ENCODE results near the gene ANKRD50. TPM values are rescaled to one million over a fixed set of nuclear protein-coding genes. Genes with fewer than 3 reads are reported as not detected.
A peak's percentile ranks its signal among the peaks of the same experiment; 100 is the strongest.

ANKRD50 gene
- total and polyA plus RNA-seq, 2 of the 13 experiments (the other 11 are each of a cell fraction or from before 2014, with no cell fraction given), result 2.4 to 4.4 TPM

DNA sequence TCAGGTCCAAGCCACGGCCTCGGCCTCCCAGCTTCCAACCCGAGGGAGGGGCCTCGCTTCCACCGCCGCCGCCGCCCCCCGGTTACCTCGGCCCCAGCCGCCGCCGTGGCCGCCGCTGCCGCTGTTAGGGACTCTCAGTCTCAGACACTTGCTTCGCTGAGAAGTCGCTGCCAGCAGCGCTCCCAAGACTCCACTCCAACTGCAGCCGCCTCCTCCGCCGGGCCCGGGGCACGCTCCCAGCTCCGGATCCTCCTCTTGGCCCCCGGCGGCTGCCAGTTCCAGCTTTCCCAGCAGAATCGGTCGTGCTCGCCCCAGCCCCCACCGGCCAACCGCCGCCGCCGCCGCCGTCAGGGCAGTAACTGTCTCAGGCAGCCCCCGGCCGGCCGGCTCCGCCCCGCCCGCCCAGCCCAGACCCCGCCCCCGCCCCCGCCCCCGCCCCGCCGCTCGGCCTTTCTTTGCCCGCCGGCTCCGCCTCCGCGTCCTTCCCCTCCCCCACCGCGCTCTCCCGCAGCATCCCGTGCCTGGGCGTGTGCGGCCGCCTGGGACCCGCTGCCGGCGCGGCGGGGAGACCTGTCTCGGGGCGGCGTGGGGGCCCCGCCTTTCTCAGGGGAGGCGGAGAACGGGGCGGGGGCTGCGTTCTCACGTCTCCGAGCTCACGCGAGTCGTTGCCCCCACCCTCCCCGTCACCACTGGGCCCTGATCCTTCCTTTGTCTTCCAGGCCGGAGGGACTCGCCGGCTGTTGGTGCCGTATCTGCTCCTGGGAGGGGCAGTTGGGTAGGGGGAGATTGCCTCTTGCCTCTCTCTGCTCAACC is at the start of gene ANKRD50 (continued):
- TF ChIP-seq, protein P1, sequence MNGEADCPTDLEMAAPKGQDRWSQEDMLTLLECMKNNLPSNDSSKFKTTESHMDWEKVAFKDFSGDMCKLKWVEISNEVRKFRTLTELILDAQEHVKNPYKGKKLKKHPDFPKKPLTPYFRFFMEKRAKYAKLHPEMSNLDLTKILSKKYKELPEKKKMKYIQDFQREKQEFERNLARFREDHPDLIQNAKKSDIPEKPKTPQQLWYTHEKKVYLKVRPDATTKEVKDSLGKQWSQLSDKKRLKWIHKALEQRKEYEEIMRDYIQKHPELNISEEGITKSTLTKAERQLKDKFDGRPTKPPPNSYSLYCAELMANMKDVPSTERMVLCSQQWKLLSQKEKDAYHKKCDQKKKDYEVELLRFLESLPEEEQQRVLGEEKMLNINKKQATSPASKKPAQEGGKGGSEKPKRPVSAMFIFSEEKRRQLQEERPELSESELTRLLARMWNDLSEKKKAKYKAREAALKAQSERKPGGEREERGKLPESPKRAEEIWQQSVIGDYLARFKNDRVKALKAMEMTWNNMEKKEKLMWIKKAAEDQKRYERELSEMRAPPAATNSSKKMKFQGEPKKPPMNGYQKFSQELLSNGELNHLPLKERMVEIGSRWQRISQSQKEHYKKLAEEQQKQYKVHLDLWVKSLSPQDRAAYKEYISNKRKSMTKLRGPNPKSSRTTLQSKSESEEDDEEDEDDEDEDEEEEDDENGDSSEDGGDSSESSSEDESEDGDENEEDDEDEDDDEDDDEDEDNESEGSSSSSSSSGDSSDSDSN (CRISPR knock-in tag; IDR thresholded peaks at IDR 0.05), result peak; percentile 78
- TF ChIP-seq ZNF891 (CRISPR knock-in tag; IDR thresholded peaks at IDR 0.05) (peak; percentile 20; the same call in 1 of the 2 replicates), RFX5 (IDR thresholded peaks at IDR 0.05; ENCODE audit: low read depth, low read length) (no peak), ZNF652 (CRISPR knock-in tag; IDR thresholded peaks at IDR 0.05; ENCODE audit: borderline replicate concordance, low read depth) (no peak), KDM6A (CRISPR knock-in tag; IDR thresholded peaks at IDR 0.05; ENCODE audit: low read depth) (no peak), ZNF33A (CRISPR knock-in tag; IDR thresholded peaks at IDR 0.05; ENCODE audit: borderline replicate concordance) (no peak), PCBP1 (IDR thresholded peaks at IDR 0.05; ENCODE audit: borderline replicate concordance, low read depth, low read length) (no peak), CCDC6 (CRISPR knock-in tag; IDR thresholded peaks at IDR 0.05) (no peak), ZNF335 (CRISPR knock-in tag; IDR thresholded peaks at IDR 0.05) (no peak; the same call in 1 of the 2 replicates), NFIC (IDR thresholded peaks at IDR 0.05; ENCODE audit: low read length) (no peak), NR2F6 (IDR thresholded peaks at IDR 0.05) (no peak), NR2F6 (CRISPR knock-in tag; IDR thresholded peaks at IDR 0.05) (no peak), ZNF788 (CRISPR knock-in tag; IDR thresholded peaks at IDR 0.05; ENCODE audit: borderline replicate concordance) (peak; percentile 36), ZNF619 (CRISPR knock-in tag; IDR thresholded peaks at IDR 0.05) (no peak), HNF4G (IDR thresholded peaks at IDR 0.05; ENCODE audit: borderline replicate concordance, low read depth, low read length) (no peak), HNF4G (CRISPR knock-in tag; IDR thresholded peaks at IDR 0.05; ENCODE audit: borderline replicate concordance, low read depth) (no peak), RFX3 (CRISPR knock-in tag; IDR thresholded peaks at IDR 0.05) (no peak), ZNF549 (CRISPR knock-in tag; IDR thresholded peaks at IDR 0.05) (no peak), ZNF7 (CRISPR knock-in tag; IDR thresholded peaks at IDR 0.05) (no peak)
- TF ChIP-seq, protein P2, sequence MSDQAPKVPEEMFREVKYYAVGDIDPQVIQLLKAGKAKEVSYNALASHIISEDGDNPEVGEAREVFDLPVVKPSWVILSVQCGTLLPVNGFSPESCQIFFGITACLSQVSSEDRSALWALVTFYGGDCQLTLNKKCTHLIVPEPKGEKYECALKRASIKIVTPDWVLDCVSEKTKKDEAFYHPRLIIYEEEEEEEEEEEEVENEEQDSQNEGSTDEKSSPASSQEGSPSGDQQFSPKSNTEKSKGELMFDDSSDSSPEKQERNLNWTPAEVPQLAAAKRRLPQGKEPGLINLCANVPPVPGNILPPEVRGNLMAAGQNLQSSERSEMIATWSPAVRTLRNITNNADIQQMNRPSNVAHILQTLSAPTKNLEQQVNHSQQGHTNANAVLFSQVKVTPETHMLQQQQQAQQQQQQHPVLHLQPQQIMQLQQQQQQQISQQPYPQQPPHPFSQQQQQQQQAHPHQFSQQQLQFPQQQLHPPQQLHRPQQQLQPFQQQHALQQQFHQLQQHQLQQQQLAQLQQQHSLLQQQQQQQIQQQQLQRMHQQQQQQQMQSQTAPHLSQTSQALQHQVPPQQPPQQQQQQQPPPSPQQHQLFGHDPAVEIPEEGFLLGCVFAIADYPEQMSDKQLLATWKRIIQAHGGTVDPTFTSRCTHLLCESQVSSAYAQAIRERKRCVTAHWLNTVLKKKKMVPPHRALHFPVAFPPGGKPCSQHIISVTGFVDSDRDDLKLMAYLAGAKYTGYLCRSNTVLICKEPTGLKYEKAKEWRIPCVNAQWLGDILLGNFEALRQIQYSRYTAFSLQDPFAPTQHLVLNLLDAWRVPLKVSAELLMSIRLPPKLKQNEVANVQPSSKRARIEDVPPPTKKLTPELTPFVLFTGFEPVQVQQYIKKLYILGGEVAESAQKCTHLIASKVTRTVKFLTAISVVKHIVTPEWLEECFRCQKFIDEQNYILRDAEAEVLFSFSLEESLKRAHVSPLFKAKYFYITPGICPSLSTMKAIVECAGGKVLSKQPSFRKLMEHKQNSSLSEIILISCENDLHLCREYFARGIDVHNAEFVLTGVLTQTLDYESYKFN (CRISPR knock-in tag; conservative IDR thresholded peaks at IDR 0.05), result 0 out of 2 replicates have a peak, but pooled peaks have one; percentile 10
- TF ChIP-seq, protein P3, sequence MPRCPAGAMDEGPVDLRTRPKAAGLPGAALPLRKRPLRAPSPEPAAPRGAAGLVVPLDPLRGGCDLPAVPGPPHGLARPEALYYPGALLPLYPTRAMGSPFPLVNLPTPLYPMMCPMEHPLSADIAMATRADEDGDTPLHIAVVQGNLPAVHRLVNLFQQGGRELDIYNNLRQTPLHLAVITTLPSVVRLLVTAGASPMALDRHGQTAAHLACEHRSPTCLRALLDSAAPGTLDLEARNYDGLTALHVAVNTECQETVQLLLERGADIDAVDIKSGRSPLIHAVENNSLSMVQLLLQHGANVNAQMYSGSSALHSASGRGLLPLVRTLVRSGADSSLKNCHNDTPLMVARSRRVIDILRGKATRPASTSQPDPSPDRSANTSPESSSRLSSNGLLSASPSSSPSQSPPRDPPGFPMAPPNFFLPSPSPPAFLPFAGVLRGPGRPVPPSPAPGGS (CRISPR knock-in tag; IDR thresholded peaks at IDR 0.05), result 0 out of 2 replicates have a peak, but pooled peaks have one; percentile 29
- TF ChIP-seq, protein P4, sequence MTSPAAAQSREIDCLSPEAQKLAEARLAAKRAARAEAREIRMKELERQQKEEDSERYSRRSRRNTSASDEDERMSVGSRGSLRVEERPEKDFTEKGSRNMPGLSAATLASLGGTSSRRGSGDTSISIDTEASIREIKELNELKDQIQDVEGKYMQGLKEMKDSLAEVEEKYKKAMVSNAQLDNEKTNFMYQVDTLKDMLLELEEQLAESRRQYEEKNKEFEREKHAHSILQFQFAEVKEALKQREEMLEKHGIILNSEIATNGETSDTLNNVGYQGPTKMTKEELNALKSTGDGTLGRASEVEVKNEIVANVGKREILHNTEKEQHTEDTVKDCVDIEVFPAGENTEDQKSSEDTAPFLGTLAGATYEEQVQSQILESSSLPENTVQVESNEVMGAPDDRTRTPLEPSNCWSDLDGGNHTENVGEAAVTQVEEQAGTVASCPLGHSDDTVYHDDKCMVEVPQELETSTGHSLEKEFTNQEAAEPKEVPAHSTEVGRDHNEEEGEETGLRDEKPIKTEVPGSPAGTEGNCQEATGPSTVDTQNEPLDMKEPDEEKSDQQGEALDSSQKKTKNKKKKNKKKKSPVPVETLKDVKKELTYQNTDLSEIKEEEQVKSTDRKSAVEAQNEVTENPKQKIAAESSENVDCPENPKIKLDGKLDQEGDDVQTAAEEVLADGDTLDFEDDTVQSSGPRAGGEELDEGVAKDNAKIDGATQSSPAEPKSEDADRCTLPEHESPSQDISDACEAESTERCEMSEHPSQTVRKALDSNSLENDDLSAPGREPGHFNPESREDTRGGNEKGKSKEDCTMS (CRISPR knock-in tag; conservative IDR thresholded peaks at IDR 0.05), result no peak
